ELF-1 (cell line): ENCODE results near the gene RNU4-1.

Experiments
- DNase-seq: peaks from one replicate; pipeline ENCODE4 v3.0.0-alpha.2; 2016; ENCODE audit warnings: low read depth, low spot score

RNU4-1 gene

GRCh38 chr12:120290609-120291305 is 2.3 kb downstream of the RNU4-1 start:
- DNase-seq: peak; percentile 85

- DNase-seq: no peak
Observed at GRCh38 chr12:120287491-120287890, 5.5 kb downstream of the RNU4-1 start.

- DNase-seq: peak; percentile 60
Observed at GRCh38 chr12:120286768-120287490, 6.1 kb downstream of the RNU4-1 start.

GRCh38 chr12:120284381-120284780 is 8.7 kb downstream of the RNU4-1 start:
- no peak for DNase-seq

- peak; percentile 80 for DNase-seq
Observed at GRCh38 chr12:120283318-120283717, 9.7 kb downstream of the RNU4-1 start.

GRCh38 chr12:120278137-120279069 is 14.6 kb downstream of the RNU4-1 start:
- DNase-seq: no peak

GRCh38 chr12:120276734-120277133 is 16.3 kb downstream of the RNU4-1 start:
- DNase-seq: no peak

- DNase-seq: no peak
Observed at GRCh38 chr12:120267736-120268135, 25.3 kb downstream of the RNU4-1 start.

GRCh38 chr12:120266180-120266870 is 26.7 kb downstream of the RNU4-1 start:
- no peak for DNase-seq

- peak; percentile 92 for DNase-seq
Observed at GRCh38 chr12:120265473-120266179, 27.4 kb downstream of the RNU4-1 start, which contains the start of gene PXN. PXN (minus strand) TSS chr12:120265730; CDS start chr12:120265629, 101 bp downstream.

- no peak for DNase-seq
Observed at GRCh38 chr12:120264904-120265472, 28.0 kb downstream of the RNU4-1 start.

- DNase-seq: no peak
Observed at GRCh38 chr12:120264086-120264903, 28.7 kb downstream of the RNU4-1 start.

- no peak for DNase-seq
Observed at GRCh38 chr12:120263748-120264085, 29.3 kb downstream of the RNU4-1 start.

GRCh38 chr12:120262852-120263747 is 29.9 kb downstream of the RNU4-1 start:
- no peak for DNase-seq

- DNase-seq: no peak
Observed at GRCh38 chr12:120261951-120262851, 30.8 kb downstream of the RNU4-1 start.

- DNase-seq: no peak
Observed at GRCh38 chr12:120260607-120261006, 32.4 kb downstream of the RNU4-1 start.

GRCh38 chr12:120259418-120260202 is 33.4 kb downstream of the RNU4-1 start:
- DNase-seq: no peak
